Right lobe of liver (tissue), 6 donors: ENCODE results near the gene C2CD4C. TPM values are rescaled to one million over a fixed set of nuclear protein-coding genes. Genes with fewer than 3 reads are reported as not detected.
A peak's percentile ranks its signal among the peaks of the same experiment; 100 is the strongest.

Experiments used
- ATAC-seq, 4 donors: fragments of 200-7000 bp; cut with Tn5 transposase; one replicate each; pipeline ENCODE4 v1.9.1; 2020; ENCODE audit warnings: mild to moderate bottlenecking in 4 of 4, moderate library complexity in 4 of 4
- DNase-seq, 3 donors: peaks; one replicate each; pipeline ENCODE4 v3.0.0-alpha.2; 2020
- H3K27ac ChIP-seq, 3 donors: fragments of 200-600 bp; one replicate each; pipeline ENCODE4 v1.8.0; 2022
- H3K27me3 ChIP-seq, 2 donors: fragments of 200-600 bp; one replicate each; pipeline ENCODE4 v1.8.0; 2022
- H3K36me3 ChIP-seq, 4 donors: fragments of 200-600 bp; sonication (generic) in 1 of 4; one replicate each; pipeline versions ENCODE4 v1.5.1 to v1.8.0; 2017 to 2022; ENCODE audit warnings: control low read depth in 1 of 4
- H3K4me1 ChIP-seq, 4 donors: fragments of 200-600 bp; sonication (generic) in 1 of 4; one replicate each; pipeline versions ENCODE4 v1.5.1 to v1.8.0; 2017 to 2022; ENCODE audit warnings: control low read depth in 1 of 4
- H3K4me3 ChIP-seq, 3 donors: fragments of 200-600 bp; one replicate each; pipeline ENCODE4 v1.8.0; 2022
- H3K9me3 ChIP-seq, 4 donors: fragments of 200-600 bp; sonication (generic) in 1 of 4; one replicate each; pipeline versions ENCODE4 v1.5.1 to v1.8.0; 2017 to 2022; ENCODE audit warnings: control low read depth in 1 of 4
- CTCF ChIP-seq, 4 donors: fragments of 200-600 bp in 3 of 4; fragments of 450-650 bp in 1 of 4; IDR thresholded peaks; one replicate each; pipeline versions ENCODE4 v1.5.1 to v1.8.0; 2016 to 2022; ENCODE audit warnings: antibody characterized with exemption in 4 of 4, mild to moderate bottlenecking in 2 of 4
- POLR2A ChIP-seq: fragments of 450-650 bp; IDR thresholded peaks from one replicate; pipeline ENCODE4 v1.6.1; 2017; ENCODE audit warnings: antibody characterized with exemption, mild to moderate bottlenecking
- WGBS: methylation state at CpG from one replicate; pipeline ENCODE4 v1.1.6; 2018; ENCODE audit warnings: low coverage, low lambda C conversion rate; ENCODE audit not compliant: insufficient coverage; ENCODE audit errors: missing lambda C conversion rate; 5-methylcytosine and 5-hydroxymethylcytosine counted together
- intact Hi-C, 2 donors: fragments of 100-400 bp; cut with DNase I; formaldehyde crosslinking; loops; one replicate each; pipeline versions ENCODE4 v1.11.2 to v1.14.1; 2022
- long read RNA-seq: library from polyadenylated mRNA; unstranded; transcript quantifications from one replicate; pipeline ENCODE4 v2.0.0, GENCODE V29; 2019
- total RNA-seq, 6 experiments: library from RNA; depleted of rRNA in 2 of 6; stranded (reverse); fragments of >200 nt in 2 of 6; fragmentation: NEBNext Ultra II Directional in 3 of 6; extraction: Animal tissue kit (Norgen Biotek cat#: 25700) in 3 of 6; gene quantifications; one replicate each; pipeline versions ENCODE4 v1.1.0 to v1.2.4, GENCODE V29; 2016 to 2023
- donor health status: DM: no; HTN: yes; CAD: no.
- donor health status: DM: no; HTN: no; CAD: no.
- donor health status: DM: no; HTN: no; CAD: no.
- donor health status: DM: no; HTN: yes; CAD: no.
- donor health status: DM: no; HTN: yes; CAD: no.

Gene C2CD4C
- 1 to 10 TPM in 1 of 6 experiments, under 1 TPM in 5; 0.12 to 2.0 (median 0.44) TPM for total RNA-seq
- long read RNA-seq: 0 reads

GRCh38 chr19:408902-409515 lies at the start of gene C2CD4C:
Gene C2CD4C, minus strand, starts transcription at chr19:409147. Its CDS starts 786 bp downstream, at chr19:408361.
- no peak within 1 kb of the TSS for H3K27ac ChIP-seq
- WGBS: 0% methylated on average over 1 of the region's 80 CpGs
- TF ChIP-seq POLR2A: no peak
- no peak for TF ChIP-seq CTCF (IDR thresholded peaks at IDR 0.05)
- H3K4me1 ChIP-seq: peaks cover 0 to 13% (median 0%) of the 10 kb centered on the region in 4 donors
- H3K4me3 ChIP-seq: peak within 1 kb of the TSS; percentile 9 to 43 (median 25)
- H3K9me3 ChIP-seq: no peaks in the 10 kb centered on the region
- no peaks in the 10 kb centered on the region for H3K36me3 ChIP-seq
- ATAC-seq (peak; percentile 7 to 49 (median 24)), DNase-seq (peak; percentile 41 to 51 (median 43))
- peaks cover 0 to 12% of the 10 kb centered on the region in 2 donors for H3K27me3 ChIP-seq
- intact Hi-C loops: no loop called here

- intact Hi-C loops: no loop called here
- ATAC-seq (no peak), DNase-seq (no peak)
- Histone ChIP-seq H3K9me3 (no peaks in the 10 kb centered on the region), H3K27ac (no peak overlapping the region), H3K36me3 (no peaks in the 10 kb centered on the region), H3K27me3 (no peaks in the 10 kb centered on the region), H3K4me1 (peaks cover 0 to 9% (median 0%) of the 10 kb centered on the region in 4 donors), H3K4me3 (no peak overlapping the region)
- no peak for TF ChIP-seq CTCF (IDR thresholded peaks at IDR 0.05)
- TF ChIP-seq POLR2A: no peak
- WGBS: 98% methylated on average over 69 of the region's 89 CpGs
These were observed 49.4 kb upstream of the C2CD4C start for GRCh38 chr19:458091-459042.

- H3K4me3 ChIP-seq: no peak overlapping the region
- H3K27me3 ChIP-seq: no peaks in the 10 kb centered on the region
- H3K4me1 ChIP-seq: peaks cover 0 to 9% (median 0%) of the 10 kb centered on the region in 4 donors
- intact Hi-C loops: no loop called here
- ATAC-seq (no peak), DNase-seq (no peak)
- WGBS: 96% methylated on average over 27 of the region's 30 CpGs
- no peaks in the 10 kb centered on the region for H3K36me3 ChIP-seq
- TF ChIP-seq CTCF (IDR thresholded peaks at IDR 0.05): no peak
- no peak for TF ChIP-seq POLR2A
- no peak overlapping the region for H3K27ac ChIP-seq
- H3K9me3 ChIP-seq: no peaks in the 10 kb centered on the region
These were observed 48.7 kb upstream of the C2CD4C start for GRCh38 chr19:457636-458035.

- Histone ChIP-seq H3K27ac (no peak overlapping the region), H3K4me1 (peaks cover 0 to 5% (median 0%) of the 10 kb centered on the region in 4 donors), H3K9me3 (no peaks in the 10 kb centered on the region), H3K36me3 (no peaks in the 10 kb centered on the region), H3K27me3 (no peaks in the 10 kb centered on the region), H3K4me3 (no peak overlapping the region)
- no peak for ATAC-seq
- DNase-seq: peak in 2 of 3 donors; percentile 15 to 37
- WGBS: 88% methylated on average over 10 of the region's 18 CpGs
- no peak for TF ChIP-seq POLR2A
- no peak for TF ChIP-seq CTCF (IDR thresholded peaks at IDR 0.05)
- intact Hi-C loops: no loop called here
These were observed 47.7 kb upstream of the C2CD4C start for GRCh38 chr19:456547-457110.
